Smooth muscle cell (in vitro differentiated cells): ENCODE data around the gene IFT122. TPM values are rescaled to one million over a fixed set of nuclear protein-coding genes. Genes with fewer than 3 reads are reported as not detected.
"Not testable (repeated sequence)": the region's sequence is repeated elsewhere in the genome, so short reads cannot be mapped to it uniquely, and the experiment has no call there.

Experiments used
- DNase-seq: peaks from one replicate; lab custom pipeline; 2025; ENCODE audit not compliant: unreplicated experiment; lab: John Stamatoyannopoulos, UW
- H2AFZ ChIP-seq: fragments of 200-600 bp; sonication (generic); 2 replicates; pipeline ENCODE4 v1.6.0; 2016; ENCODE audit warnings: antibody characterized with exemption, low read depth, mild to moderate bottlenecking
- H3F3A ChIP-seq: fragments of 200-600 bp; sonication (generic); 2 replicates; pipeline ENCODE4 v1.6.0; 2017; ENCODE audit warnings: antibody characterized with exemption, low read depth
- H3K27ac ChIP-seq: fragments of 200-600 bp; sonication (generic); 2 replicates; pipeline ENCODE4 v1.5.1; 2016; ENCODE audit warnings: low read depth, mild to moderate bottlenecking
- H3K27me3 ChIP-seq: fragments of 200-600 bp; sonication (generic); 2 replicates; pipeline ENCODE4 v1.6.1; 2016; ENCODE audit warnings: low read depth, mild to moderate bottlenecking
- H3K36me3 ChIP-seq: fragments of 200-600 bp; sonication (generic); 2 replicates; pipeline ENCODE4 v1.5.1; 2016; ENCODE audit warnings: low read depth
- H3K4me1 ChIP-seq: fragments of 200-600 bp; sonication (generic); 2 replicates; pipeline ENCODE4 v1.5.1; 2016; ENCODE audit warnings: low read depth
- H3K4me2 ChIP-seq: fragments of 200-600 bp; sonication (generic); 2 replicates; pipeline ENCODE4 v1.6.0; 2016; ENCODE audit warnings: mild to moderate bottlenecking
- H3K4me3 ChIP-seq: fragments of 200-600 bp; sonication (generic); 2 replicates; pipeline ENCODE4 v1.5.1; 2016; ENCODE audit warnings: mild to moderate bottlenecking
- H3K79me2 ChIP-seq: fragments of 200-600 bp; sonication (generic); 2 replicates; pipeline ENCODE4 v1.6.0; 2016; ENCODE audit warnings: low read depth, mild to moderate bottlenecking
- H3K9ac ChIP-seq: fragments of 200-600 bp; sonication (generic); 2 replicates; pipeline ENCODE4 v1.6.0; 2016; ENCODE audit warnings: low read depth
- H3K9me3 ChIP-seq: fragments of 200-600 bp; sonication (generic); replicated peaks from 2 replicates; pipeline ENCODE4 v1.5.1; 2016; ENCODE audit warnings: low read depth
- H4K20me1 ChIP-seq: fragments of 200-600 bp; sonication (generic); 2 replicates; pipeline ENCODE4 v1.6.0; 2016; ENCODE audit warnings: low read depth
- CTCF ChIP-seq: fragments of 200-600 bp; sonication (generic); IDR thresholded peaks from 2 replicates; pipeline ENCODE4 v1.5.1; 2017; ENCODE audit warnings: borderline replicate concordance, mild to moderate bottlenecking, antibody characterized with exemption; ENCODE audit not compliant: insufficient read depth, poor library complexity, severe bottlenecking
- WGBS: methylation state at CpG from one replicate; pipeline ENCODE4 v1.1.7; 2016; ENCODE audit warnings: low lambda C conversion rate; 5-methylcytosine and 5-hydroxymethylcytosine counted together
- polyA plus RNA-seq: library from polyadenylated mRNA; unstranded; fragments of >200 nt; fragmentation: Nextera tagmentation; extraction: Ambion mirVana; gene quantifications from 2 replicates; pipeline ENCODE4 v1.2.1, GENCODE V29; 2016
- total RNA-seq: library from RNA; depleted of rRNA; stranded (reverse); fragments of >200 nt; gene quantifications from 2 replicates; pipeline ENCODE4 v1.2.3, GENCODE V29; 2014

IFT122 gene
- total and polyA plus RNA-seq, 2 experiments from 2014 or later: 13.4 to 17.4 TPM

- Histone ChIP-seq H3K4me3 (no peak overlapping the region), H2AFZ (no peak overlapping the region), H3F3A (peaks cover 19% of the 10 kb centered on the region), H3K27ac (peak overlapping the region; percentile 82), H3K79me2 (no peaks in the 10 kb centered on the region), H3K4me2 (peak overlapping the region; percentile 38), H3K9me3 (no peaks in the 10 kb centered on the region), H3K4me1 (peaks cover 26% of the 10 kb centered on the region), H3K27me3 (no peaks in the 10 kb centered on the region), H3K9ac (peak overlapping the region; percentile 74), H4K20me1 (no peaks in the 10 kb centered on the region), H3K36me3 (no peaks in the 10 kb centered on the region)
- WGBS: 21% methylated on average over 5 of the region's 5 CpGs
- DNase-seq: peak; percentile 14
- TF ChIP-seq CTCF: peak; percentile 78
Measured at GRCh38 chr3:129490273-129490675, 50.2 kb downstream of the IFT122 start.

GRCh38 chr3:129491077-129491476 lies 51.1 kb downstream of the IFT122 start:
- Histone ChIP-seq H3K4me1 (peaks cover 22% of the 10 kb centered on the region), H3F3A (peaks cover 19% of the 10 kb centered on the region), H3K9ac (peak overlapping the region; percentile 74), H3K27ac (peak overlapping the region; percentile 82)
- not testable (repeated sequence) for H3K79me2 ChIP-seq, H3K36me3 ChIP-seq, H4K20me1 ChIP-seq, H2AFZ ChIP-seq, H3K27me3 ChIP-seq, DNase-seq, H3K4me3 ChIP-seq, H3K4me2 ChIP-seq, H3K9me3 ChIP-seq
- whole genome bisulfite sequencing: 73% methylated on average over 4 of the region's 4 CpGs

- H3F3A ChIP-seq: peaks cover 19% of the 10 kb centered on the region
- H3K9me3 ChIP-seq: no peaks in the 10 kb centered on the region
- H3K4me2 ChIP-seq: no peak overlapping the region
- TF ChIP-seq CTCF: no peak
- no peaks in the 10 kb centered on the region for H4K20me1 ChIP-seq
- H3K9ac ChIP-seq: no peak overlapping the region
- DNase-seq: no peak
- H3K36me3 ChIP-seq: no peaks in the 10 kb centered on the region
- no peaks in the 10 kb centered on the region for H3K27me3 ChIP-seq
- peaks cover 16% of the 10 kb centered on the region for H3K4me1 ChIP-seq
- no peaks in the 10 kb centered on the region for H3K79me2 ChIP-seq
- no peak overlapping the region for H2AFZ ChIP-seq
- WGBS: 84% methylated on average over 9 of the region's 9 CpGs
- no peak overlapping the region for H3K4me3 ChIP-seq
- no peak overlapping the region for H3K27ac ChIP-seq
Measured at GRCh38 chr3:129491794-129492193, 51.8 kb downstream of the IFT122 start.

- H3K9me3 ChIP-seq: no peaks in the 10 kb centered on the region
- H3K9ac ChIP-seq: no peak overlapping the region
- peaks cover 12% of the 10 kb centered on the region for H3K4me1 ChIP-seq
- no peak for DNase-seq
- no peaks in the 10 kb centered on the region for H3K36me3 ChIP-seq
- H3K27ac ChIP-seq: no peak overlapping the region
- no peak overlapping the region for H3K4me3 ChIP-seq
- no peaks in the 10 kb centered on the region for H3K79me2 ChIP-seq
- 96% methylated on average over 4 of the region's 4 CpGs for WGBS
- H3K4me2 ChIP-seq: no peak overlapping the region
- no peak for TF ChIP-seq CTCF
- no peaks in the 10 kb centered on the region for H3K27me3 ChIP-seq
- no peak overlapping the region for H2AFZ ChIP-seq
- H3F3A ChIP-seq: peaks cover 27% of the 10 kb centered on the region
- H4K20me1 ChIP-seq: no peaks in the 10 kb centered on the region
Measured at GRCh38 chr3:129492691-129493090, 52.7 kb downstream of the IFT122 start.
